Progenitor cell of endocrine pancreas (in vitro differentiated cells): Measurements from ENCODE around the gene SLC25A42. TPM values are rescaled to one million over a fixed set of nuclear protein-coding genes. Genes with fewer than 3 reads are reported as not detected.

ENCODE experiments used
- DNase-seq: peaks from one replicate; pipeline ENCODE4 v3.0.0; 2021; ENCODE audit warnings: low spot score; ENCODE audit not compliant: unreplicated experiment
- H3K27ac Mint-ChIP-seq: 2 replicates; pipeline ENCODE4 v1.8.0; 2021; ENCODE audit warnings: mild to moderate bottlenecking, moderate library complexity, mixed read lengths
- H3K27me3 Mint-ChIP-seq: 2 replicates; pipeline ENCODE4 v1.8.0; 2021; ENCODE audit warnings: mixed read lengths
- H3K36me3 Mint-ChIP-seq: 2 replicates; pipeline ENCODE4 v1.8.0; 2022; ENCODE audit warnings: mixed read lengths; ENCODE audit not compliant: insufficient read depth
- H3K4me1 Mint-ChIP-seq: 2 replicates; pipeline ENCODE4 v1.8.0; 2021; ENCODE audit warnings: low read depth, mixed read lengths
- H3K4me3 Mint-ChIP-seq: 2 replicates; pipeline ENCODE4 v1.8.0; 2021; ENCODE audit warnings: low read depth, mild to moderate bottlenecking, moderate library complexity, mixed read lengths
- H3K9me3 Mint-ChIP-seq: 2 replicates; pipeline ENCODE4 v1.8.0; 2021; ENCODE audit warnings: low read depth, mixed read lengths
- total RNA-seq: library from RNA; stranded (reverse); gene quantifications from 2 replicates; pipeline ENCODE4 v1.2.1, GENCODE V29; 2021
- TF ChIP-seq, protein P1 (sequence below): fragments of 200-600 bp; sonication (generic); IDR thresholded peaks from one replicate; pipeline ENCODE4 v1.5.0; 2021; ENCODE audit warnings: antibody characterized with exemption, mild to moderate bottlenecking; ENCODE audit not compliant: unreplicated experiment

The SLC25A42 gene
- total RNA-seq, 1 donor from 2014 or later = 10.5 TPM

GRCh38 chr19:19113040-19113626 lies 49.3 kb downstream of the SLC25A42 start:
- Mint-ChIP-seq H3K9me3 (no peaks in the 10 kb centered on the region), H3K27ac (no peak overlapping the region), H3K27me3 (peaks cover 15% of the 10 kb centered on the region), H3K4me3 (no peak overlapping the region), H3K4me1 (peaks cover 3% of the 10 kb centered on the region), H3K36me3 (peaks cover 4% of the 10 kb centered on the region)
- DNase-seq = no peak
- TF ChIP-seq, protein P1, sequence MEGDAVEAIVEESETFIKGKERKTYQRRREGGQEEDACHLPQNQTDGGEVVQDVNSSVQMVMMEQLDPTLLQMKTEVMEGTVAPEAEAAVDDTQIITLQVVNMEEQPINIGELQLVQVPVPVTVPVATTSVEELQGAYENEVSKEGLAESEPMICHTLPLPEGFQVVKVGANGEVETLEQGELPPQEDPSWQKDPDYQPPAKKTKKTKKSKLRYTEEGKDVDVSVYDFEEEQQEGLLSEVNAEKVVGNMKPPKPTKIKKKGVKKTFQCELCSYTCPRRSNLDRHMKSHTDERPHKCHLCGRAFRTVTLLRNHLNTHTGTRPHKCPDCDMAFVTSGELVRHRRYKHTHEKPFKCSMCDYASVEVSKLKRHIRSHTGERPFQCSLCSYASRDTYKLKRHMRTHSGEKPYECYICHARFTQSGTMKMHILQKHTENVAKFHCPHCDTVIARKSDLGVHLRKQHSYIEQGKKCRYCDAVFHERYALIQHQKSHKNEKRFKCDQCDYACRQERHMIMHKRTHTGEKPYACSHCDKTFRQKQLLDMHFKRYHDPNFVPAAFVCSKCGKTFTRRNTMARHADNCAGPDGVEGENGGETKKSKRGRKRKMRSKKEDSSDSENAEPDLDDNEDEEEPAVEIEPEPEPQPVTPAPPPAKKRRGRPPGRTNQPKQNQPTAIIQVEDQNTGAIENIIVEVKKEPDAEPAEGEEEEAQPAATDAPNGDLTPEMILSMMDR = no peak

GRCh38 chr19:19115954-19116353 lies 52.2 kb downstream of the SLC25A42 start:
- no peak overlapping the region for H3K27ac Mint-ChIP-seq
- peaks cover 8% of the 10 kb centered on the region for H3K36me3 Mint-ChIP-seq
- TF ChIP-seq, protein P1 = peak; percentile 43
- peaks cover 10% of the 10 kb centered on the region for H3K27me3 Mint-ChIP-seq
- no peak overlapping the region for H3K4me3 Mint-ChIP-seq
- H3K9me3 Mint-ChIP-seq = no peaks in the 10 kb centered on the region
- DNase-seq = no peak
- H3K4me1 Mint-ChIP-seq = peaks cover 3% of the 10 kb centered on the region

DNA sequence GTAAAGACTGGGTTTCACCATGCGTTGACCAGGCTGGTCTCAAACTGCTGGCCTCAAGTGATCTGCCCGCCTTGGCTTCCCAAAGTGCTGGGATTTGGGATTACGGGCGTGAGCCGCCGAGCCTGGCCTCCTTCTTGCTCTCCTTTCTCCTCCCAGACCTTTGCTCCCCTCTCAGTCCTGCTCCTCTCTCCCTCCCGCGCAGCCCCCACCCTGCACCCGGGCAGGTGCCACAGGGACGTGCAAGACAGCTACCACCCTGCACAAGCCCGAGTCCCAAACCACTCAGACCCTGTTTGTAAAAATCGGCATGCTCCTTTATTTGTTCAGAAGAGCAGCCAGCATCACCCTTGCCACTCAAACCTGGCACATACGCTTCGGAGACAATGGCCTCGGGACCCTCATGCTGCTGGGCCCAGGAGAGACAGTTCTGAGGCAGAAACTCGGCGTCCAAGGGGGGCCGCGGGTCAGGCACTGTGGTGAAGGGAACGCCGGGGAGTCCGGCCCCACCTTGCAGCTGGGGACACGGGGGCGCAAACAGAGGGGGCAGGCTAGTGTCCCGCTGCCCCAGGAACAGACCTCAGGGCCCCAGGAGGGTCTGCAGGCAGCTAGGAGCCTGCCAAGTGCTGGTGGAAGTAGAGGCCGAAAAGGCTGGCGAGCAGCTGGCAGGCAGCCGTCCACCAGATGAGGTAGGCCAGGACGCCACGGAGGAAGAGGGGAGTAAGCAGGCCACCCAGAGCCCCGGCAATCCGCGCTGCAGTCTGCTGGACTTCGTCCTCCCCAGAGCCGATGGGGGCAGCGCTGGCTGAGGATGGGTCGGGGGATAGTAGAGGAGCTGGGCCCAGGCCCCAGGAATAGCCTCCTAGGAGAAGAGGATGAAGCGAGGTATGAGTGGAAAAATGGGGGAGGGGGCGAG lies 55.8 kb downstream of the SLC25A42 start:
- no peak overlapping the region for H3K4me3 Mint-ChIP-seq
- peak overlapping the region; percentile 56 for H3K27ac Mint-ChIP-seq
- TF ChIP-seq, protein P1 = no peak
- H3K36me3 Mint-ChIP-seq = peaks cover 27% of the 10 kb centered on the region
- no peaks in the 10 kb centered on the region for H3K4me1 Mint-ChIP-seq
- H3K27me3 Mint-ChIP-seq = no peaks in the 10 kb centered on the region
- peaks cover 8% of the 10 kb centered on the region for H3K9me3 Mint-ChIP-seq
- DNase-seq = no peak

DNA sequence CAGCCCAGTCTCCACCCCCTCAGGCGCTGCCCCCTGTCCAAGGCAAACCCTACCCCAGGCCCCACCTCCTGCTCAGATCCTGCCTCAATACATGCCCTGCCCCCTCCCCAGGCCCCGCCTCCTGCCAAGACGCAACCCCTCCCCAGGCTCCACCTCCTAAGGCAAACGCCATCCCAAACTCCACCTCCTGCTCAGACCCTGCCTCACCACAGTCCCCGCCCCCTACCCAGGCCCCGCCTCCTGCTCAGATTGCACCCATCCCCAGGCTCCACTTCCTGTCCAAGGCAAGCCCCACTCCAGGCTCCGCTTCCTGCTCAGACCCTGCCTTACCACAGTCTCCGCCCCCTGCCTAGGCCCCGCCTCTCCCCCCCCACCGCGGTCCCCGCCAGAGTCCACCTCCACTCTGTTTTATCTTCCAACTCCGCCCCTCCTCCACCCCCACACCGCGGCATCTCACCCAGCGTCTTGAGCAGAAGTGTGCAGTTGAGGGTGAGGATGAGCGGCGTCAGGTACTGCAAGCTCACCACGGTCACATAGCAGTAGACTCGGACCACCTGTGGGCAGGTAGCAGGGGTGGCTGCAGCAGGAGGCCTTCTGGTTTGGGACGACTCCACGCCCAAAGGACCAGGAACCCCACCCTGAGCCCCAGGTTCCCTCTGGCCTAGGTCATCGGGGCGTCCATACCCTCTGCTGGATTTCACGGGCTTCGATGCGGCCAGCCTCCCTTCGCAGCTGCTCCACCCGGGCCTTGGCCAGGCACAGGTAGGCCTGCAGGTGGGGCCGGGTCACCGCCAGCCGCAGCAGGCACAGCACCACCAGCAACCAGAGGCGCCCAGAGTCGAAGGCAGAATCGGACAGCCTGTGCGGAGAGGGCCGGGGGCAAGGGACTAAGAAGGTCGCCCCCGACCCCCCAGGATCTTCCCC lies 56.8 kb downstream of the SLC25A42 start:
- no peaks in the 10 kb centered on the region for H3K4me1 Mint-ChIP-seq
- no peak overlapping the region for H3K27ac Mint-ChIP-seq
- H3K36me3 Mint-ChIP-seq = peaks cover 26% of the 10 kb centered on the region
- DNase-seq = peak; percentile 59
- H3K27me3 Mint-ChIP-seq = no peaks in the 10 kb centered on the region
- H3K9me3 Mint-ChIP-seq = peaks cover 8% of the 10 kb centered on the region
- TF ChIP-seq, protein P1 = no peak
- H3K4me3 Mint-ChIP-seq = no peak overlapping the region

GRCh38 chr19:19121371-19121770 lies 57.6 kb downstream of the SLC25A42 start:
- Mint-ChIP-seq H3K4me3 (no peak overlapping the region), H3K27me3 (no peaks in the 10 kb centered on the region), H3K36me3 (peaks cover 25% of the 10 kb centered on the region), H3K4me1 (no peaks in the 10 kb centered on the region), H3K9me3 (peaks cover 8% of the 10 kb centered on the region), H3K27ac (no peak overlapping the region)
- TF ChIP-seq, protein P1 = no peak
- DNase-seq = no peak
